T47D (cell line): ENCODE measurements around the gene ZNF550.

Experiments used
- DNase-seq, 2 experiments: peaks; one replicate each; pipeline versions ENCODE4 v3.0.0 to v3.0.0-alpha.2; 2011 to 2012; ENCODE audit warnings: low read depth in 1 of 2, low spot score in 1 of 2
- JUND ChIP-seq: IDR thresholded peaks from 2 replicates; pipeline ENCODE4 v1.6.1; 2012; ENCODE audit warnings: low read depth
- in situ Hi-C: cut with HindIII; loops from 2 replicates; pipeline ENCODE4 v1.10.0; 2016; ENCODE audit warnings: low sequenced_read_pairs, low pct_unique_long_range_greater_than_20kb

The ZNF550 gene

GRCh38 chr19:57559404-57560025 lies at the start of gene ZNF550:
ZNF550 (minus strand) TSS chr19:57559863; CDS start chr19:57559682, 181 bp downstream.
- DNase-seq: peak; percentile 82 to 85
- in situ Hi-C loops: no loop called here
- TF ChIP-seq JUND: no peak

- no peak for TF ChIP-seq JUND
- in situ Hi-C loops: no loop called here
- DNase-seq: no peak
Observed at GRCh38 chr19:57606931-57607330, 47.3 kb upstream of the ZNF550 start.

GRCh38 chr19:57599761-57600383 lies 40.2 kb upstream of the ZNF550 start, which contains the start of gene ZNF530:
ZNF530 (plus strand) TSS chr19:57599885; CDS start chr19:57604346, 4,461 bp downstream.
- in situ Hi-C loops: no loop called here
- DNase-seq: peak; percentile 77 to 94
- no peak for TF ChIP-seq JUND

- in situ Hi-C loops: no loop called here
- no peak for TF ChIP-seq JUND
- no peak for DNase-seq
Observed at GRCh38 chr19:57599377-57599760, 39.7 kb upstream of the ZNF550 start.

- TF ChIP-seq JUND: no peak
- in situ Hi-C loops: no loop called here
- DNase-seq: no peak
Observed at GRCh38 chr19:57587529-57587928, 27.9 kb upstream of the ZNF550 start.

- TF ChIP-seq JUND: no peak
- DNase-seq: no peak
- in situ Hi-C loops: no loop called here
Observed at GRCh38 chr19:57583521-57584416, 24.1 kb upstream of the ZNF550 start, which contains the start of gene ZIK1. ZIK1 (plus strand) TSS chr19:57584145; CDS start chr19:57584357, 212 bp downstream.

- DNase-seq: no peak
- in situ Hi-C loops: no loop called here
- TF ChIP-seq JUND: no peak
Observed at GRCh38 chr19:57583104-57583520, 23.4 kb upstream of the ZNF550 start.

- TF ChIP-seq JUND: no peak
- in situ Hi-C loops: no loop called here
Observed at GRCh38 chr19:57578487-57579205, 19.0 kb upstream of the ZNF550 start, which contains the start of gene ZNF416. ZNF416 (minus strand) TSS chr19:57578911; CDS start chr19:57578704, 207 bp downstream.

GRCh38 chr19:57576661-57577060 lies 17.0 kb upstream of the ZNF550 start:
- DNase-seq: no peak
- in situ Hi-C loops: no loop called here
- TF ChIP-seq JUND: no peak

More at GRCh38 chr19:57578487-57579205, 19.0 kb upstream of the ZNF550 start, which contains the start of gene ZNF416:
- peak; percentile 95 to 98 for DNase-seq

- no peak for DNase-seq
- in situ Hi-C loops: no loop called here
- TF ChIP-seq JUND: no peak
Observed at GRCh38 chr19:57572415-57572947, 12.8 kb upstream of the ZNF550 start.

- no peak for TF ChIP-seq JUND
- in situ Hi-C loops: no loop called here
- no peak for DNase-seq
Observed at GRCh38 chr19:57570707-57571106, 11.0 kb upstream of the ZNF550 start.
